GM12891 (cell line): ENCODE data around the gene HSD11B1.

Source experiments
- PAX5 ChIP-seq: IDR thresholded peaks from 2 replicates; pipeline ENCODE4 v1.6.1; 2011; ENCODE audit warnings: low read length, moderate library complexity, mild to moderate bottlenecking; ENCODE audit not compliant: insufficient read depth, severe bottlenecking
- POLR2A ChIP-seq: IDR thresholded peaks from 2 replicates; pipeline ENCODE4 v1.6.1; 2011; ENCODE audit warnings: low read depth, low read length, control low read depth
- POLR2AphosphoS5 ChIP-seq: IDR thresholded peaks from 2 replicates; pipeline ENCODE4 v1.6.1; 2011; ENCODE audit warnings: low read depth, low read length, control low read depth
- TAF1 ChIP-seq: IDR thresholded peaks from 2 replicates; pipeline ENCODE4 v1.6.1; 2011; ENCODE audit warnings: low read depth, low read length, control low read depth

DNA sequence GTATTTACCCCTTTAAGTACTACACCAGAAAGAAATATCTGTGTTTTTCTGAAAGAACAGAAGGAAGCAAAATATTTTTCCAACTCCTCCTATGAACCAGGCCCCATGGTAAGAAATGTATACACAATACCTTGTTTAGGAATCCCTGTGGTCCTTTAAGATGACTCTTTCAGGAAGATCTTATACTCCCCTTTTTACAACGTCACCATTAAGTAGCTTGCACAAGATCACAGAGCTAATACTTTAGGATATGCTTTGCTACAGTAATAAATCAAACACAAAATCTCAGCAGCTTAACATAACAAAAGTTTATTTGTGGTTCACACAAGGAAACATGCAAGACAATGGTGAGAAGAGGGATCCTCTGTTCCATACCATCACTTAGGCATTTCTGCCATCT, 43.6 kb upstream of the HSD11B1 start:
- TF ChIP-seq POLR2A (no peak), TAF1 (no peak), POLR2AphosphoS5 (no peak), PAX5 (no peak)
